H9 (cell line): ENCODE results near the gene SMARCC2. TPM values are rescaled to one million over a fixed set of nuclear protein-coding genes. Genes with fewer than 3 reads are reported as not detected.

ENCODE experiments used
- DNase-seq: peaks from one replicate; pipeline ENCODE4 v3.0.0-alpha.2; 2017
- H2AFZ ChIP-seq: one replicate; pipeline ENCODE4 v1.6.1; 2013; ENCODE audit warnings: mild to moderate bottlenecking, low read length, control low read depth, moderate library complexity
- H2AK5ac ChIP-seq: 2 replicates; pipeline ENCODE4 v1.6.1; 2013; ENCODE audit warnings: low read length, control low read depth, mixed read lengths; ENCODE audit not compliant: insufficient read length
- H2BK120ac ChIP-seq: one replicate; pipeline ENCODE4 v1.6.1; 2013; ENCODE audit warnings: low read depth, mild to moderate bottlenecking, low read length, control low read depth, inconsistent platforms; ENCODE audit not compliant: poor library complexity, severe bottlenecking
- H2BK12ac ChIP-seq: 2 replicates; pipeline ENCODE4 v1.6.1; 2013; ENCODE audit warnings: low read length, control low read depth, mixed read lengths, low read depth; ENCODE audit not compliant: insufficient read length
- H2BK15ac ChIP-seq: 2 replicates; pipeline ENCODE4 v1.6.1; 2013; ENCODE audit warnings: low read depth, low read length, control low read depth
- H2BK20ac ChIP-seq: one replicate; pipeline ENCODE4 v1.6.1; 2013; ENCODE audit warnings: low read depth, mild to moderate bottlenecking, low read length, control low read depth, inconsistent platforms; ENCODE audit not compliant: poor library complexity, severe bottlenecking
- H2BK5ac ChIP-seq: 2 replicates; pipeline ENCODE4 v1.6.1; 2013; ENCODE audit warnings: low read length, control low read depth, mixed read lengths; ENCODE audit not compliant: insufficient read length
- H3K14ac ChIP-seq: 2 replicates; pipeline ENCODE4 v1.6.1; 2013; ENCODE audit warnings: low read length, control low read depth; ENCODE audit not compliant: insufficient read depth
- H3K18ac ChIP-seq: 2 replicates; pipeline ENCODE4 v1.6.1; 2013; ENCODE audit warnings: low read depth, mild to moderate bottlenecking, mixed read lengths, low read length, control low read depth; ENCODE audit not compliant: insufficient read length
- H3K23ac ChIP-seq: 2 replicates; pipeline ENCODE4 v1.6.1; 2013; ENCODE audit warnings: low read length, control low read depth, mixed read lengths, low read depth; ENCODE audit not compliant: insufficient read length
- H3K23me2 ChIP-seq: 2 replicates; pipeline ENCODE4 v1.6.1; 2013; ENCODE audit warnings: low read depth, mild to moderate bottlenecking, mixed read lengths, low read length, control low read depth; ENCODE audit not compliant: insufficient read length, poor library complexity, severe bottlenecking
- H3K27ac ChIP-seq: 2 replicates; pipeline ENCODE4 v1.5.1; 2013; ENCODE audit warnings: low read length, control low read depth, mixed read lengths, low read depth; ENCODE audit not compliant: insufficient read length
- H3K27me3 ChIP-seq: 2 replicates; pipeline ENCODE4 v1.6.1; 2013; ENCODE audit warnings: low read length, control low read depth, inconsistent platforms; ENCODE audit not compliant: insufficient read depth
- H3K4ac ChIP-seq: 2 replicates; pipeline ENCODE4 v1.6.1; 2013; ENCODE audit warnings: low read depth, mild to moderate bottlenecking, control low read depth, inconsistent platforms, low read length, moderate library complexity
- H3K4me1 ChIP-seq: 2 replicates; pipeline ENCODE4 v1.6.1; 2013; ENCODE audit warnings: low read length, control low read depth, inconsistent platforms; ENCODE audit not compliant: insufficient read depth
- H3K4me2 ChIP-seq: 2 replicates; pipeline ENCODE4 v1.6.1; 2013; ENCODE audit warnings: low read length, control low read depth, mixed read lengths; ENCODE audit not compliant: insufficient read length, insufficient read depth
- H3K56ac ChIP-seq: 2 replicates; pipeline ENCODE4 v1.6.1; 2013; ENCODE audit warnings: low read depth, mild to moderate bottlenecking, mixed read lengths, low read length, control low read depth; ENCODE audit not compliant: insufficient read length
- H3K79me1 ChIP-seq: 2 replicates; pipeline ENCODE4 v1.6.1; 2013; ENCODE audit warnings: low read depth, mild to moderate bottlenecking, moderate library complexity, low read length, control low read depth, inconsistent platforms; ENCODE audit not compliant: insufficient read depth, poor library complexity, severe bottlenecking
- H3K79me2 ChIP-seq: 2 replicates; pipeline ENCODE4 v1.6.1; 2013; ENCODE audit warnings: low read length, control low read depth, inconsistent platforms; ENCODE audit not compliant: insufficient read depth
- H3K9ac ChIP-seq: 2 replicates; pipeline ENCODE4 v1.6.1; 2013; ENCODE audit warnings: low read length, control low read depth, mixed read lengths; ENCODE audit not compliant: insufficient read length; ENCODE audit errors: extremely low read depth
- H3K9me3 ChIP-seq: one replicate; pipeline ENCODE4 v1.6.1; 2013; ENCODE audit warnings: low read depth, low read length, inconsistent platforms; ENCODE audit not compliant: control insufficient read depth
- H3T11ph ChIP-seq: one replicate; pipeline ENCODE4 v1.6.1; 2013; ENCODE audit warnings: mild to moderate bottlenecking, low read length, control low read depth, inconsistent platforms
- H4K20me1 ChIP-seq: one replicate; pipeline ENCODE4 v1.6.1; 2013; ENCODE audit not compliant: control insufficient read depth, insufficient read length, insufficient read depth
- H4K5ac ChIP-seq: 2 replicates; pipeline ENCODE4 v1.6.1; 2013; ENCODE audit warnings: low read depth, mild to moderate bottlenecking, mixed read lengths, low read length, control low read depth; ENCODE audit not compliant: insufficient read length
- H4K8ac ChIP-seq: replicated peaks from 2 replicates; pipeline ENCODE4 v1.6.1; 2013; ENCODE audit warnings: low read length, control low read depth, mixed read lengths, low read depth; ENCODE audit not compliant: insufficient read length
- H4K91ac ChIP-seq: 2 replicates; pipeline ENCODE4 v1.6.1; 2013; ENCODE audit warnings: low read depth, mild to moderate bottlenecking, moderate library complexity, mixed read lengths, low read length, control low read depth; ENCODE audit not compliant: insufficient read length
- H3K27ac Mint-ChIP-seq, 3 experiments: 2 replicates in 2 of 3; 3 replicates in 1 of 3; pipeline ENCODE4 v1.8.0; 2020 to 2021; ENCODE audit warnings: mixed read lengths in 3 of 3, mild to moderate bottlenecking in 1 of 3, moderate library complexity in 1 of 3
- H3K27me3 Mint-ChIP-seq: 2 replicates; pipeline ENCODE4 v1.8.0; 2021; ENCODE audit warnings: low read depth, mild to moderate bottlenecking, moderate library complexity, mixed read lengths
- H3K36me3 Mint-ChIP-seq, 3 experiments: 2 replicates in 2 of 3; 3 replicates in 1 of 3; pipeline ENCODE4 v1.8.0; 2020 to 2021; ENCODE audit warnings: low read depth in 3 of 3, mixed read lengths in 3 of 3; ENCODE audit not compliant: insufficient read depth in 1 of 3
- H3K4me1 Mint-ChIP-seq, 2 experiments: 2 replicates each; pipeline ENCODE4 v1.8.0; 2020; ENCODE audit warnings: mixed read lengths in 2 of 2
- H3K4me3 Mint-ChIP-seq, 2 experiments: 2 replicates in 1 of 2; 3 replicates in 1 of 2; pipeline ENCODE4 v1.8.0; 2020 to 2021; ENCODE audit warnings: mild to moderate bottlenecking in 2 of 2, mixed read lengths in 2 of 2, moderate library complexity in 1 of 2
- H3K9me3 Mint-ChIP-seq, 2 experiments: 2 replicates in 1 of 2; 3 replicates in 1 of 2; pipeline ENCODE4 v1.8.0; 2020; ENCODE audit warnings: mild to moderate bottlenecking in 2 of 2, mixed read lengths in 2 of 2, moderate library complexity in 1 of 2
- whole genome bisulfite sequencing: extraction: QIAGEN DNeasy Blood & Tissue Kit; methylation state at CpG from one replicate; pipeline ENCODE4 v1.1.7; 2013; ENCODE audit warnings: missing lambda C conversion rate, low lambda C conversion rate, mixed read lengths; ENCODE audit not compliant: insufficient read length; ENCODE audit errors: extremely low coverage; 5-methylcytosine and 5-hydroxymethylcytosine counted together
- total RNA-seq: library from RNA; stranded (reverse); gene quantifications from 2 replicates; pipeline ENCODE4 v1.2.1, GENCODE V29; 2021
- TF ChIP-seq, protein P1 (sequence below): fragments of 200-600 bp; sonication (generic); conservative IDR thresholded peaks from 3 replicates; pipeline ENCODE4 v1.8.0; 2021; ENCODE audit warnings: antibody characterized with exemption, mild to moderate bottlenecking

The SMARCC2 gene
- total RNA-seq, 1 experiment from 2014 or later = 86.9 TPM

- Histone ChIP-seq H3K14ac (no peak overlapping the region), H3K9ac (no peak overlapping the region), H2BK15ac (no peak overlapping the region), H3K23me2 (peaks cover 11% of the 10 kb centered on the region), H2BK5ac (no peak overlapping the region), H3K4ac (no peak overlapping the region), H3K4me1 (no peaks in the 10 kb centered on the region; the same call in 1 of the 2 replicates), H4K5ac (no peak overlapping the region), H4K20me1 (no peaks in the 10 kb centered on the region), H2AFZ (no peak overlapping the region), H2BK12ac (no peak overlapping the region), H4K91ac (no peak overlapping the region), H3K79me2 (no peaks in the 10 kb centered on the region), H3K9me3 (no peaks in the 10 kb centered on the region), H3T11ph (no peak overlapping the region), H3K18ac (no peak overlapping the region), H4K8ac (no peak overlapping the region), H3K27me3 (no peaks in the 10 kb centered on the region), H3K79me1 (no peaks in the 10 kb centered on the region), H3K56ac (no peak overlapping the region), H2BK120ac (no peak overlapping the region), H3K4me2 (no peak overlapping the region), H2BK20ac (no peak overlapping the region), H3K27ac (no peak overlapping the region), H2AK5ac (no peak overlapping the region), H3K23ac (no peak overlapping the region)
- H3K36me3 Mint-ChIP-seq = peaks cover 15 to 31% (median 25%) of the 10 kb centered on the region in 3 experiments
- TF ChIP-seq, protein P1, sequence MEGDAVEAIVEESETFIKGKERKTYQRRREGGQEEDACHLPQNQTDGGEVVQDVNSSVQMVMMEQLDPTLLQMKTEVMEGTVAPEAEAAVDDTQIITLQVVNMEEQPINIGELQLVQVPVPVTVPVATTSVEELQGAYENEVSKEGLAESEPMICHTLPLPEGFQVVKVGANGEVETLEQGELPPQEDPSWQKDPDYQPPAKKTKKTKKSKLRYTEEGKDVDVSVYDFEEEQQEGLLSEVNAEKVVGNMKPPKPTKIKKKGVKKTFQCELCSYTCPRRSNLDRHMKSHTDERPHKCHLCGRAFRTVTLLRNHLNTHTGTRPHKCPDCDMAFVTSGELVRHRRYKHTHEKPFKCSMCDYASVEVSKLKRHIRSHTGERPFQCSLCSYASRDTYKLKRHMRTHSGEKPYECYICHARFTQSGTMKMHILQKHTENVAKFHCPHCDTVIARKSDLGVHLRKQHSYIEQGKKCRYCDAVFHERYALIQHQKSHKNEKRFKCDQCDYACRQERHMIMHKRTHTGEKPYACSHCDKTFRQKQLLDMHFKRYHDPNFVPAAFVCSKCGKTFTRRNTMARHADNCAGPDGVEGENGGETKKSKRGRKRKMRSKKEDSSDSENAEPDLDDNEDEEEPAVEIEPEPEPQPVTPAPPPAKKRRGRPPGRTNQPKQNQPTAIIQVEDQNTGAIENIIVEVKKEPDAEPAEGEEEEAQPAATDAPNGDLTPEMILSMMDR = no peak
- H3K27me3 Mint-ChIP-seq = peaks cover 2% of the 10 kb centered on the region; the same call in 1 of the 2 replicates
- no peak overlapping the region for H3K4me3 Mint-ChIP-seq
- peaks cover 36% of the 10 kb centered on the region in 2 experiments for H3K4me1 Mint-ChIP-seq
- H3K27ac Mint-ChIP-seq = no peak overlapping the region
- peaks cover 0 to 3% of the 10 kb centered on the region in 2 experiments; a peak in 2 of 5 replicates for H3K9me3 Mint-ChIP-seq
- no peak for DNase-seq
- WGBS = no CpG with 5 or more reads among the region's 2 CpGs
Measured at GRCh38 chr12:56122637-56123036, 66.6 kb downstream of the SMARCC2 start.
